Measurements from ENCODE around the gene TMED7. TPM values are rescaled to one million over a fixed set of nuclear protein-coding genes. Genes with fewer than 3 reads are reported as not detected.
A peak's percentile ranks its signal among the peaks of the same experiment; 100 is the strongest.

Gene TMED7
- total and polyA plus RNA-seq, 2 experiments from 2014 or later = 52.9 to 105 TPM

GRCh38 chr5:115577741-115578140 is 48.1 kb downstream of the TMED7 start:
- H3K27me3 ChIP-seq = no peaks in the 10 kb centered on the region
- H3K27ac ChIP-seq = no peak overlapping the region
- DNase-seq (ENCODE audit: low read depth in 1 of 2, low spot score in 1 of 2) = no peak
- no peaks in the 10 kb centered on the region for H3K9me3 ChIP-seq (ENCODE audit: low read depth)
- H3K4me1 ChIP-seq (ENCODE audit: low read depth) = peaks cover 5% of the 10 kb centered on the region
- no peak overlapping the region for H3K4me3 ChIP-seq
- TF ChIP-seq, protein P1, sequence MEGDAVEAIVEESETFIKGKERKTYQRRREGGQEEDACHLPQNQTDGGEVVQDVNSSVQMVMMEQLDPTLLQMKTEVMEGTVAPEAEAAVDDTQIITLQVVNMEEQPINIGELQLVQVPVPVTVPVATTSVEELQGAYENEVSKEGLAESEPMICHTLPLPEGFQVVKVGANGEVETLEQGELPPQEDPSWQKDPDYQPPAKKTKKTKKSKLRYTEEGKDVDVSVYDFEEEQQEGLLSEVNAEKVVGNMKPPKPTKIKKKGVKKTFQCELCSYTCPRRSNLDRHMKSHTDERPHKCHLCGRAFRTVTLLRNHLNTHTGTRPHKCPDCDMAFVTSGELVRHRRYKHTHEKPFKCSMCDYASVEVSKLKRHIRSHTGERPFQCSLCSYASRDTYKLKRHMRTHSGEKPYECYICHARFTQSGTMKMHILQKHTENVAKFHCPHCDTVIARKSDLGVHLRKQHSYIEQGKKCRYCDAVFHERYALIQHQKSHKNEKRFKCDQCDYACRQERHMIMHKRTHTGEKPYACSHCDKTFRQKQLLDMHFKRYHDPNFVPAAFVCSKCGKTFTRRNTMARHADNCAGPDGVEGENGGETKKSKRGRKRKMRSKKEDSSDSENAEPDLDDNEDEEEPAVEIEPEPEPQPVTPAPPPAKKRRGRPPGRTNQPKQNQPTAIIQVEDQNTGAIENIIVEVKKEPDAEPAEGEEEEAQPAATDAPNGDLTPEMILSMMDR (IDR thresholded peaks at IDR 0.05; ENCODE audit: low read depth, low read length) = no peak
- H3K36me3 ChIP-seq = no peaks in the 10 kb centered on the region

DNA sequence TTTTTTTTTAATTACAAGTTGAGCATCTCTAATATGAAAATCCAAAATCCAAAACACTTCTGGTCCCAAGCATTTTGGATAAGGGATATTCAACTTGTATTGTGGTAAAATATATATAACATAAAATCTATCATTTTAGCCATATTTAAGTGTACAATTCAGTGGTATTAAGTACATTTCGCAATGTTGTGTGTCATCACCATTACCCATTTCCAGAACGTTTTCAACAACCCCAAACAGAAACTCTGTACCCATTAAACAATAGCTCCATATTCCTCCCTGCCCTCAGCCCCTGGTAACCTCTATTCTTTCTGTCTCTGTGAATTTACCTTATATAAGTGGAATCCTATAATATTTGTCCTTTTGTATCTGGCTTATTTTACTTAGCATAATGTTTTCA is 48.5 kb downstream of the TMED7 start:
- TF ChIP-seq, protein P1 (IDR thresholded peaks at IDR 0.05; ENCODE audit: low read depth, low read length) = no peak
- no peaks in the 10 kb centered on the region for H3K36me3 ChIP-seq
- peak in 1 of 2 donors; percentile 38 for DNase-seq (ENCODE audit: low read depth in 1 of 2, low spot score in 1 of 2)
- no peaks in the 10 kb centered on the region for H3K9me3 ChIP-seq (ENCODE audit: low read depth)
- no peak overlapping the region for H3K27ac ChIP-seq
- peaks cover 5% of the 10 kb centered on the region for H3K4me1 ChIP-seq (ENCODE audit: low read depth)
- no peak overlapping the region for H3K4me3 ChIP-seq
- H3K27me3 ChIP-seq = no peaks in the 10 kb centered on the region

GRCh38 chr5:115575167-115576070 is 50.4 kb downstream of the TMED7 start:
- Histone ChIP-seq H3K27me3 (no peaks in the 10 kb centered on the region), H3K27ac (no peak overlapping the region), H3K9me3 (ENCODE audit: low read depth) (no peaks in the 10 kb centered on the region), H3K4me1 (ENCODE audit: low read depth) (peaks cover 5% of the 10 kb centered on the region), H3K4me3 (no peak overlapping the region), H3K36me3 (no peaks in the 10 kb centered on the region)
- TF ChIP-seq, protein P1 (IDR thresholded peaks at IDR 0.05; ENCODE audit: low read depth, low read length) = no peak
- DNase-seq (ENCODE audit: low read depth in 1 of 2, low spot score in 1 of 2) = peak in 1 of 2 donors; percentile 56

DNA sequence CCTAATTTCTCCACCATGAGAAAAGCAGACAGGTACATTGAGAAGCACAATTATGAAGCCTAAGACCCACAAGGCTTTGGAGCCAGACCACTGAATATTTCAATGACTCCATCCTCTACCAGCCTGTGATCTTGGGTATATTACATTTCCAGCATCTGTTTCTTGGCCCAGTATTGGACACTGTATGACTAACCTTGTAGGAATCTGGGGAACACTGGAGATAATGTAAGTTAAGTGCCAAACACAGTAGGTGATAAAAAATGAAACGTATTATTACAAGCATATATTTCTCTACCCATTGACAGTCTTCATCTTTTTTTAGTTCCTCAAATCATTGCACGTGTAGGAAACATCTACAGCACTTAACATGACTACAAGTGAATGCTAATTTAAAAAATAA is 52.7 kb downstream of the TMED7 start:
- peak in 1 of 2 donors; percentile 58 for DNase-seq (ENCODE audit: low read depth in 1 of 2, low spot score in 1 of 2)
- no peaks in the 10 kb centered on the region for H3K9me3 ChIP-seq (ENCODE audit: low read depth)
- TF ChIP-seq, protein P1 (IDR thresholded peaks at IDR 0.05; ENCODE audit: low read depth, low read length) = no peak
- no peak overlapping the region for H3K27ac ChIP-seq
- H3K36me3 ChIP-seq = no peaks in the 10 kb centered on the region
- H3K27me3 ChIP-seq = no peaks in the 10 kb centered on the region
- H3K4me1 ChIP-seq (ENCODE audit: low read depth) = peaks cover 5% of the 10 kb centered on the region
- no peak overlapping the region for H3K4me3 ChIP-seq

DNA sequence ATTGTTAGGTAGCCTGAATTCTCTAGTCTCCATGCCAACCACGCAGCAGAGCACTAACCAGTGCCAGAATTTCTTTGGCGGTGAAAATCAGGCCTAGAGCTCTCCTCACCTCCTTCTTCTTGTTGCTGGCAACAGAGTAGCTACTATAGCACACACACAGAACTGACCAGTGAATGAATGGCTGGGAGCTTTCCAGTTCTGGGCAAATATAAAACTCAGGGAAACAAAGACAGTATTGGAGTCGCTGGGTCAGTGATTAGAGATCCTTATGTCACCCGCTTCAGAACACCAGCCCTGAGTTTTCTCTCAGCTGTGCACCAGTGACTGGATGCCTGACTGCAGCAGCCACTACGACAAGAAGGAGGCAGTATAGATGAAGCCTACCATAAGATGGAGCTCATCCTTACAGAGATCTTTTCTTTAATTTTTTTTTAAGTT is 54.4 kb downstream of the TMED7 start:
- H3K27me3 ChIP-seq = no peaks in the 10 kb centered on the region
- TF ChIP-seq, protein P1 (IDR thresholded peaks at IDR 0.05; ENCODE audit: low read depth, low read length) = no peak
- no peak overlapping the region for H3K27ac ChIP-seq
- no peaks in the 10 kb centered on the region for H3K36me3 ChIP-seq
- H3K4me1 ChIP-seq (ENCODE audit: low read depth) = peaks cover 5% of the 10 kb centered on the region
- peak in 1 of 2 donors; percentile 54 for DNase-seq (ENCODE audit: low read depth in 1 of 2, low spot score in 1 of 2)
- H3K4me3 ChIP-seq = no peak overlapping the region
- no peaks in the 10 kb centered on the region for H3K9me3 ChIP-seq (ENCODE audit: low read depth)
